HepG2 (cell line): ENCODE results near the gene BIRC7.

Experiments
- ETV5 ChIP-seq: IDR thresholded peaks from 2 replicates; pipeline ENCODE4 v1.6.1; 2018; ENCODE audit warnings: missing biosample characterization, missing genetic modification reagents, inconsistent platforms, borderline replicate concordance
- ZNF547 ChIP-seq: sonication (generic); formaldehyde crosslinking; IDR thresholded peaks from 2 replicates; pipeline ENCODE4 v1.5.1; 2020; ENCODE audit warnings: mild to moderate bottlenecking, missing genetic modification reagents

DNA sequence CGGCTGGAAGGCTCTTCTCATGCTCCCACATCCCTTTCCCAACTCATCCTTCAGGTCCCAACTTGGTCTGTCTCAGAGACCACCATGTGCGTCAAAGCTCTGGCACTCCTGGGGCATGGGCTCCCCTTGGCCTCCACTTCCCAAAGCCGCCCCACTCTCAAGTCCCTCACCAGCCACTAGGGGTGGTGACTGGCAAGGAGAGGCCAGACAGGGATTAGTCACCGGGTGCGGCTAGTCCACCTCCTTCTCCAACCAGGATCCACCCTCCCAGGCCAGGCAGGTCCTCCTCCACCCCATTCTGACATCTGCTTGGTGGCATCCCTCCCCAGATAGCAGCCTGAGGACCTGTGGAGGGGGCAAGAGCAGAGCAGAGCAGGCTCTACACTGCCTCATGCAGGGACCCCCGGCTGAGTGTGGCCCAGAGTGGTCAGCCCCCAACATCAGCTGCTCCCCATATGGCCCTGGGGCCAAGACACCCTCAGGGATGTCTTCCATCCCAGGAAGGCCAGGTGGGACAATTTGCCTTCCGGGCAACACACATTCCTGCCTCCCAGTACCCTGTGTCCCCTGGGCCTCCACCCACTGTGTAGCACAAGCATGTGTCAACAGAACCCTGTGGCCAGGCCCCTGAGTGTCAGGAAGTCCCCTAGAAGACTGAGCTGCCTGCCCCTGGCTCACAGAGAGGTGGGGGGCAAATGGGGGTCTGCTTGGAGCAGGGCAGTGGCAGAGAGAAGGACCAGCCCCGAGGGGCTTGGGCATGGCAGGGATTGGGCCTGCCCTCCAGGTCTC is 49.0 kb upstream of the BIRC7 start:
- no peak for TF ChIP-seq ETV5 (CRISPR knock-in tag)
- no peak for TF ChIP-seq ZNF547 (CRISPR knock-in tag)
